HFFc6 (cell line): ENCODE data around the gene PPP2R5A. TPM values are rescaled to one million over a fixed set of nuclear protein-coding genes. Genes with fewer than 3 reads are reported as not detected.
"Not testable (repeated sequence)": the region's sequence is repeated elsewhere in the genome, so short reads cannot be mapped to it uniquely, and the experiment has no call there.

Experiments used
- DNase-seq: peaks from one replicate; pipeline ENCODE4 v3.0.0-alpha.2; 2018
- H3K27ac Mint-ChIP-seq: 2 replicates; pipeline ENCODE4 v1.8.0; 2020; ENCODE audit warnings: mild to moderate bottlenecking, mixed read lengths
- H3K27me3 Mint-ChIP-seq: 2 replicates; pipeline ENCODE4 v1.8.0; 2021; ENCODE audit warnings: mild to moderate bottlenecking, moderate library complexity, mixed read lengths; ENCODE audit not compliant: insufficient read depth
- H3K36me3 Mint-ChIP-seq: 2 replicates; pipeline ENCODE4 v1.8.0; 2021; ENCODE audit warnings: low read depth, mixed read lengths
- H3K4me1 Mint-ChIP-seq: 2 replicates; pipeline ENCODE4 v1.8.0; 2020; ENCODE audit warnings: low read depth, mixed read lengths
- H3K4me3 Mint-ChIP-seq: 2 replicates; pipeline ENCODE4 v1.8.0; 2020; ENCODE audit warnings: mild to moderate bottlenecking, moderate library complexity, mixed read lengths
- H3K9me3 Mint-ChIP-seq: 2 replicates; pipeline ENCODE4 v1.8.0; 2020; ENCODE audit warnings: mild to moderate bottlenecking, mixed read lengths
- total RNA-seq, 6 experiments: library from RNA; stranded (reverse); fragmentation: NEBNext Ultra II Directional; extraction: Animal tissue kit (Norgen Biotek cat#: 25700); gene quantifications; 2 replicates in 1 of 6; 3 replicates in 5 of 6; pipeline ENCODE4 v1.2.3, GENCODE V29; 2021
- TF ChIP-seq, protein P1 (sequence below): fragments of 200-600 bp; sonication (generic); IDR thresholded peaks from 2 replicates; pipeline ENCODE4 v1.5.0; 2021; ENCODE audit warnings: antibody characterized with exemption, mild to moderate bottlenecking

The PPP2R5A gene
- total RNA-seq, 6 experiments from 2014 or later = 15.2 to 19.5 (median 17.8) TPM

DNA sequence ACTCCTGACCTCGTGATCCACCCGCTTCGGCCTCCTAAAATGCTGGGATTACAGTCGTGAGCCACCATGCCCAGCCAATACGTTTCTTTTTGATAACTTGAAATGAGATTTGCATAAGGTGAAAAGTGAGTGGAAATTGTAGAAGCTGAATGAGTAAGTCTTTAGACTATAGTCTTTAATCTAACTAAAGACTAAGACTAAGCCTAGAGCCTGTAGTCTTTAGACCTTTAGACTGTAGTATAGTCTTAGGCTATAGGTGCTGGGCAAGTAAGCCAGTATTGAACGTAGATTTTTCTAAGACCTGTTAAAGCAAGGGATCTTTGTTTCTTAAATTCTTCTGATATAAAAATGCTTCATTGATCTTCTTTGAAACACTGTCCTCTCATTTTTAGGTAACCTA lies 12.1 kb downstream of the PPP2R5A start:
- Mint-ChIP-seq H3K4me1 (peaks cover 27% of the 10 kb centered on the region), H3K36me3 (no peaks in the 10 kb centered on the region), H3K9me3 (no peaks in the 10 kb centered on the region), H3K27ac (no peak overlapping the region), H3K27me3 (no peaks in the 10 kb centered on the region), H3K4me3 (no peak overlapping the region)
- no peak for DNase-seq
- TF ChIP-seq, protein P1, sequence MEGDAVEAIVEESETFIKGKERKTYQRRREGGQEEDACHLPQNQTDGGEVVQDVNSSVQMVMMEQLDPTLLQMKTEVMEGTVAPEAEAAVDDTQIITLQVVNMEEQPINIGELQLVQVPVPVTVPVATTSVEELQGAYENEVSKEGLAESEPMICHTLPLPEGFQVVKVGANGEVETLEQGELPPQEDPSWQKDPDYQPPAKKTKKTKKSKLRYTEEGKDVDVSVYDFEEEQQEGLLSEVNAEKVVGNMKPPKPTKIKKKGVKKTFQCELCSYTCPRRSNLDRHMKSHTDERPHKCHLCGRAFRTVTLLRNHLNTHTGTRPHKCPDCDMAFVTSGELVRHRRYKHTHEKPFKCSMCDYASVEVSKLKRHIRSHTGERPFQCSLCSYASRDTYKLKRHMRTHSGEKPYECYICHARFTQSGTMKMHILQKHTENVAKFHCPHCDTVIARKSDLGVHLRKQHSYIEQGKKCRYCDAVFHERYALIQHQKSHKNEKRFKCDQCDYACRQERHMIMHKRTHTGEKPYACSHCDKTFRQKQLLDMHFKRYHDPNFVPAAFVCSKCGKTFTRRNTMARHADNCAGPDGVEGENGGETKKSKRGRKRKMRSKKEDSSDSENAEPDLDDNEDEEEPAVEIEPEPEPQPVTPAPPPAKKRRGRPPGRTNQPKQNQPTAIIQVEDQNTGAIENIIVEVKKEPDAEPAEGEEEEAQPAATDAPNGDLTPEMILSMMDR = no peak

DNA sequence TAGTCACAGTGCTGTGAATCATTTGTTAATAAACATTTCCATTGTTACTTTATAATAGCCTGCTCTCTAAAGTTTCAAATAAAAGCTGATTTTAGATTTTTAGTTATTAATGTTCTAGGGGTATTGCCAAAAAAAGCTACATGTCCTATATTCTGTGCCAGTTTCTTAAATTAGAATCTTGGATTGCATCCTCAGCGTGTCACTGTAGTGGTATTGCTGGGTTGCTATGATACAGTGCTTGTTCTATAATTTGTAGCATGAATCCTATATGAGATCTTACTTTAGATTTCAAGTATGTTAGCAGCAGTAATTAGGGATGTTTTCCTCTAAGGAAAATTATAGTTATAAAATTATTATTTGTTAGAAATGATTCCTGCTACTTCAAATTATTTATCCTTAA lies 16.4 kb downstream of the PPP2R5A start:
- TF ChIP-seq, protein P1 = no peak
- no peaks in the 10 kb centered on the region for H3K36me3 Mint-ChIP-seq
- no peaks in the 10 kb centered on the region for H3K27me3 Mint-ChIP-seq
- no peak overlapping the region for H3K4me3 Mint-ChIP-seq
- no peaks in the 10 kb centered on the region for H3K9me3 Mint-ChIP-seq
- peak; percentile 15 for DNase-seq
- H3K4me1 Mint-ChIP-seq = peaks cover 38% of the 10 kb centered on the region
- no peak overlapping the region; the same call in 1 of the 2 replicates for H3K27ac Mint-ChIP-seq

DNA sequence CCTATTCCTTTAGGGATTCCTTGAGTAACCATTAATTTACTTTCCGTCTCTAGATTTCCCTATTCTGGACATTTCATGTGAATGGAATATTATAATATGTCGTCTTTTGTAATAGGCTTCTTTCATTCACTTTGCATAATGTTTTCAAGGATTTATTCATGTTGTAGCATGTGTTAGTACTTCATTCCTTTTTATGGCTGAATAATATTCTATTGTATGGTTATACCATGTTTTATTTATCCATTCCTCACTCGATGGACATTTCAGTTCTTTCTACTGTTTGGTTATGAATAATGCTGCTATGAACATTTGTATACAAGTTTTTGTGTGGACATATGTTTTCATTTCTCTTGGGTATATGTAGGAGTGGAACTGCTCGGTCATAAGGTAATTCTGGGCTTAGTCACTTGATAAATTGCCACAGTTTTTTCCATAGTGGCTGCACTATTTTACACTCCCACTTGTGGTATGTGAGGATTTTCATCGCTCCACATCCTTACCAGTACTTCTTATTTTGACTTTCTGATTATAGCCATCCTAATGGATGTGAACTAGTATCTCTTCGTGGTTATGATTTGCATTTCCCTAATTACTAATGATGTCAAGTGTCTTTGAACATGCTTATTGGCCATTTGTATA lies 17.7 kb downstream of the PPP2R5A start:
- TF ChIP-seq, protein P1 = no peak
- no peaks in the 10 kb centered on the region for H3K9me3 Mint-ChIP-seq
- DNase-seq = peak; percentile 43
- no peak overlapping the region for H3K4me3 Mint-ChIP-seq
- H3K27me3 Mint-ChIP-seq = no peaks in the 10 kb centered on the region
- peaks cover 38% of the 10 kb centered on the region for H3K4me1 Mint-ChIP-seq
- H3K36me3 Mint-ChIP-seq = peaks cover 2% of the 10 kb centered on the region; the same call in 1 of the 2 replicates
- no peak overlapping the region for H3K27ac Mint-ChIP-seq

DNA sequence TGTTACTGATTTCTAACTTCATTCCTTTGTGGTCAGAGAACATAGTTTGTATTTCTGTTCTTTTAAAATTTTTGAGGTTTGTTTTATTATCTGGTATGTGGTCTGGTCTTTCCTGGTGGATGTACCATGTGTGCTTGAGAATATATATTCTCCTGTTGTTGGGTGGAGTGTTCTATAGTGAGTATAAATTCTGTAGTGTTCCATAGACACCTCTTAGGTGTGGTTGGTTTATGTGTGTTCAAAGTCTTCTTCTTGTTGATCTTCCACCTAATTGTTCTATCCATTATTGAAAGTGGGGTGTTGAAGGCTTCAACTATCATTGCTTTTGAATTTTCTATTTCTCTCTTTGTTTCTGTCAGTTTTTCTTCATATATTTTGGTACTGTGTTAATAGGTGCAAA lies 20.1 kb downstream of the PPP2R5A start:
- peaks cover 17% of the 10 kb centered on the region for H3K36me3 Mint-ChIP-seq
- no peak for DNase-seq
- H3K27ac Mint-ChIP-seq = no peak overlapping the region
- TF ChIP-seq, protein P1 = no peak
- no peak overlapping the region for H3K4me3 Mint-ChIP-seq
- no peaks in the 10 kb centered on the region for H3K27me3 Mint-ChIP-seq
- no peaks in the 10 kb centered on the region for H3K9me3 Mint-ChIP-seq
- peaks cover 46% of the 10 kb centered on the region for H3K4me1 Mint-ChIP-seq

DNA sequence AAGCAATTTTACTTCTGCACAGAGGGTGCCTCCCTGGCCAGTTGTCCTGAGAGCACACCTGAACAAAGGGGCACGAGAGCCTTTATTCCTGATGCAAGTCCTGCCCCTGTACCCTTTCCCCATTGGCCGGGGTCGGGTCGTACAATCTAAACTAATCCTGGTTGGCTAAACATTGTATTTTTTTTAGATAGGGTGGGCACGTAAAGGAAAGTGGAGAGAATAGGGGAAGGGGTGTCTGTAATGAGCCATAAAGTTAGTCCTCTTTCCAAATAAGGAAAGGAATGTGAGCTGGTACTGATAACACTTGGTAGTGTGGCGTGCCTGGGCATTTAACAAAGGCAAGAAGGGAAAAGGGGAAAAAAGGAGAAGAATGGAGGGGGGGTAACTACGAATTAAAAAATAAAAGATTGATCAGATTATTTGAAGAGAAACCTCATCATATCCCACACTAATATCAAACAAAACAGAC lies 20.8 kb downstream of the PPP2R5A start:
- H3K36me3 Mint-ChIP-seq = peaks cover 17% of the 10 kb centered on the region
- not testable (repeated sequence) for DNase-seq, H3K27me3 Mint-ChIP-seq, H3K4me3 Mint-ChIP-seq, H3K27ac Mint-ChIP-seq, H3K9me3 Mint-ChIP-seq
- peaks cover 52% of the 10 kb centered on the region for H3K4me1 Mint-ChIP-seq

DNA sequence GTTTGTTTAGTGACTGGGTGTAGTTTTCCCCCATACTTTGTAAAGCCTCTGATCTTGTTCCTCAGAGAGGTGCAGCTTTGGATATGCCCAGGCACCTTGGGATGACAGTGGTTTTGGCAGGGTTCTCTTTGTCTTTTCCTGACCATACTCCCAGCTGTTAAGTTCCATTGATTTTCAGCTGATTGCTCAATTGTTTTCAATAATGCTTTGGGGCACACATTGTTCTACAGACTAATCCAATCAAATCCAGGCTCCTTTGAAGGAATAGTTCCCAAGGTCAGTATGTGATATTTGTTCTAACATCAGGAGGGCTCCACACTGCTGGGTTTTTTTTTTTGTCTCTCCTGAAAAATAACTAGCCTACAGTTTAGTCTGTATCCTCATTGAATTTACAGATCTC lies 24.8 kb downstream of the PPP2R5A start:
- peaks cover 17% of the 10 kb centered on the region for H3K36me3 Mint-ChIP-seq
- H3K4me3 Mint-ChIP-seq = no peak overlapping the region
- H3K27ac Mint-ChIP-seq = peak overlapping the region; percentile 26; the same call in 1 of the 2 replicates
- peaks cover 53% of the 10 kb centered on the region for H3K4me1 Mint-ChIP-seq
- no peaks in the 10 kb centered on the region for H3K9me3 Mint-ChIP-seq
- TF ChIP-seq, protein P1 = no peak
- DNase-seq = no peak
- H3K27me3 Mint-ChIP-seq = no peaks in the 10 kb centered on the region
